GM23338 (cell line): ENCODE results near the gene GRM4. TPM values are rescaled to one million over a fixed set of nuclear protein-coding genes. Genes with fewer than 3 reads are reported as not detected.

Source experiments
- ATAC-seq: fragments of 200-7000 bp; cut with Tn5 transposase; 3 replicates; pipeline ENCODE4 v1.9.1; 2020
- DNase-seq: peaks from one replicate; pipeline ENCODE4 v3.0.0-alpha.2; 2015; ENCODE audit warnings: low spot score
- H2AFZ ChIP-seq: fragments of 200-600 bp; sonication (generic); 2 replicates; pipeline ENCODE4 v1.8.0; 2016; ENCODE audit warnings: antibody characterized with exemption, mild to moderate bottlenecking, moderate library complexity
- H3F3A ChIP-seq: fragments of 200-600 bp; sonication (generic); replicated peaks from 2 replicates; pipeline ENCODE4 v1.8.0; 2017; ENCODE audit warnings: antibody characterized with exemption, mixed run types, low read depth
- H3K27ac ChIP-seq: fragments of 200-600 bp; sonication (generic); 2 replicates; pipeline ENCODE4 v1.6.1; 2016; ENCODE audit warnings: low read depth
- H3K27me3 ChIP-seq: fragments of 200-600 bp; sonication (generic); 2 replicates; pipeline ENCODE4 v1.8.0; 2016; ENCODE audit warnings: mild to moderate bottlenecking, mixed run types, moderate library complexity; ENCODE audit not compliant: insufficient read depth
- H3K36me3 ChIP-seq: fragments of 200-600 bp; sonication (generic); 2 replicates; pipeline ENCODE4 v1.8.0; 2016; ENCODE audit warnings: mild to moderate bottlenecking; ENCODE audit not compliant: insufficient read depth
- H3K4me1 ChIP-seq: fragments of 200-600 bp; sonication (generic); 2 replicates; pipeline ENCODE4 v1.8.0; 2016; ENCODE audit warnings: mild to moderate bottlenecking, moderate library complexity; ENCODE audit not compliant: insufficient read depth
- H3K4me2 ChIP-seq: fragments of 200-600 bp; sonication (generic); 2 replicates; pipeline ENCODE4 v1.7.1; 2017; ENCODE audit warnings: mixed run types
- H3K4me3 ChIP-seq: fragments of 200-600 bp; sonication (generic); 2 replicates; pipeline ENCODE4 v1.6.1; 2016; ENCODE audit warnings: mixed run types
- H3K79me2 ChIP-seq: fragments of 200-600 bp; sonication (generic); replicated peaks from 2 replicates; pipeline ENCODE4 v1.8.0; 2017; ENCODE audit warnings: mild to moderate bottlenecking; ENCODE audit not compliant: insufficient read depth
- H3K9me2 ChIP-seq: fragments of 200-600 bp; sonication (generic); 2 replicates; pipeline ENCODE4 v1.8.0; 2017; ENCODE audit not compliant: insufficient read depth
- H4K20me1 ChIP-seq: fragments of 200-600 bp; sonication (generic); replicated peaks from 2 replicates; pipeline ENCODE4 v1.8.0; 2017; ENCODE audit warnings: mild to moderate bottlenecking; ENCODE audit not compliant: insufficient read depth
- H3K27ac Mint-ChIP-seq: 2 replicates; pipeline ENCODE4 v1.8.0; 2020; ENCODE audit warnings: inconsistent platforms, mild to moderate bottlenecking, moderate library complexity, mixed read lengths
- H3K27me3 Mint-ChIP-seq: 3 replicates; pipeline ENCODE4 v1.8.0; 2022; ENCODE audit warnings: low read depth, mild to moderate bottlenecking, moderate library complexity, mixed read lengths, inconsistent platforms; ENCODE audit not compliant: insufficient read depth, poor library complexity
- H3K36me3 Mint-ChIP-seq: 3 replicates; pipeline ENCODE4 v1.8.0; 2021; ENCODE audit warnings: low read depth, mild to moderate bottlenecking, inconsistent platforms, moderate library complexity, mixed read lengths
- H3K4me1 Mint-ChIP-seq: 3 replicates; pipeline ENCODE4 v1.8.0; 2020; ENCODE audit warnings: mild to moderate bottlenecking, inconsistent platforms, mixed read lengths
- H3K4me3 Mint-ChIP-seq: 3 replicates; pipeline ENCODE4 v1.8.0; 2021; ENCODE audit warnings: moderate library complexity, mild to moderate bottlenecking, inconsistent platforms, mixed read lengths
- H3K9me3 Mint-ChIP-seq: 3 replicates; pipeline ENCODE4 v1.8.0; 2020; ENCODE audit warnings: moderate library complexity, mild to moderate bottlenecking, inconsistent platforms, mixed read lengths
- EZH2 ChIP-seq: fragments of 200-600 bp; sonication (generic); IDR thresholded peaks from one replicate; pipeline ENCODE4 v1.8.0; 2017; ENCODE audit warnings: antibody characterized with exemption, mild to moderate bottlenecking, low read depth; ENCODE audit not compliant: unreplicated experiment
- EZH2phosphoT487 ChIP-seq: fragments of 200-600 bp; sonication (generic); IDR thresholded peaks from one replicate; pipeline ENCODE4 v1.8.1; 2018; ENCODE audit warnings: antibody characterized with exemption; ENCODE audit not compliant: unreplicated experiment
- NANOG ChIP-seq: IDR thresholded peaks from 2 replicates; pipeline ENCODE4 v1.6.1; 2016; ENCODE audit warnings: antibody characterized with exemption, borderline replicate concordance
- STAT1 ChIP-seq: IDR thresholded peaks from one replicate; pipeline ENCODE4 v1.6.1; 2016; ENCODE audit warnings: antibody characterized with exemption; ENCODE audit not compliant: unreplicated experiment
- polyA plus RNA-seq: library from polyadenylated mRNA; unstranded; fragments of >200 nt; fragmentation: Nextera tagmentation; extraction: Ambion mirVana; gene quantifications from 2 replicates; pipeline ENCODE4 v1.2.1, GENCODE V29; 2016
- total RNA-seq: library from RNA; depleted of rRNA; stranded (reverse); fragments of >200 nt; shearing (Covaris generic); gene quantifications from 2 replicates; pipeline ENCODE4 v1.2.3, GENCODE V29; 2014
- TF ChIP-seq, protein P1 (sequence below): IDR thresholded peaks from 2 replicates; pipeline ENCODE4 v1.6.1; 2016; ENCODE audit warnings: antibody characterized with exemption
- TF ChIP-seq, protein P2 (sequence below), 2 experiments: fragments of 200-600 bp in 1 of 2; sonication (generic) in 1 of 2; conservative IDR thresholded peaks; 2 replicates each; pipeline versions ENCODE4 v1.5.1 to v1.6.1; 2016 to 2017; ENCODE audit warnings: antibody characterized with exemption in 2 of 2, low read depth in 2 of 2, mild to moderate bottlenecking in 2 of 2, moderate library complexity in 1 of 2
- TF ChIP-seq, protein P3 (sequence below): IDR thresholded peaks from one replicate; pipeline ENCODE4 v1.6.1; 2018; ENCODE audit warnings: antibody characterized with exemption; ENCODE audit not compliant: unreplicated experiment

The GRM4 gene
- total and polyA plus RNA-seq, 2 experiments from 2014 or later, result 7.0 to 30.6 TPM

- ATAC-seq (peak; percentile 39), DNase-seq (no peak)
- peaks cover 22% of the 10 kb centered on the region for H3K4me1 Mint-ChIP-seq
Observed at GRCh38 chr6:34047913-34048867, 97.7 kb downstream of the GRM4 start.

GRCh38 chr6:34046617-34047016 lies 99.3 kb downstream of the GRM4 start:
- 0 out of 2 replicates have a peak, but pooled peaks cover 3% of the 10 kb centered on the region for H3K4me1 ChIP-seq
- peaks cover 23% of the 10 kb centered on the region for H3K4me1 Mint-ChIP-seq
- H3K9me2 ChIP-seq, result no peaks in the 10 kb centered on the region
- H3K27me3 Mint-ChIP-seq, result peaks cover 3% of the 10 kb centered on the region
- no peaks in the 10 kb centered on the region; the same call in 2 of the 3 replicates for H3K9me3 Mint-ChIP-seq
- H2AFZ ChIP-seq, result no peak overlapping the region
- H3K27ac Mint-ChIP-seq, result no peak overlapping the region
- DNase-seq, result no peak
- no peak for ATAC-seq
- no peaks in the 10 kb centered on the region for H3K27me3 ChIP-seq
- no peak overlapping the region for H3K4me3 Mint-ChIP-seq
- H3K4me3 ChIP-seq, result no peak overlapping the region
- H4K20me1 ChIP-seq, result no peaks in the 10 kb centered on the region
- no peaks in the 10 kb centered on the region for H3K79me2 ChIP-seq
- H3K36me3 ChIP-seq, result no peaks in the 10 kb centered on the region
- no peak overlapping the region for H3K27ac ChIP-seq
- peaks cover 13% of the 10 kb centered on the region for H3F3A ChIP-seq
- no peak overlapping the region for H3K4me2 ChIP-seq
- H3K36me3 Mint-ChIP-seq, result no peaks in the 10 kb centered on the region
- TF ChIP-seq, protein P1, sequence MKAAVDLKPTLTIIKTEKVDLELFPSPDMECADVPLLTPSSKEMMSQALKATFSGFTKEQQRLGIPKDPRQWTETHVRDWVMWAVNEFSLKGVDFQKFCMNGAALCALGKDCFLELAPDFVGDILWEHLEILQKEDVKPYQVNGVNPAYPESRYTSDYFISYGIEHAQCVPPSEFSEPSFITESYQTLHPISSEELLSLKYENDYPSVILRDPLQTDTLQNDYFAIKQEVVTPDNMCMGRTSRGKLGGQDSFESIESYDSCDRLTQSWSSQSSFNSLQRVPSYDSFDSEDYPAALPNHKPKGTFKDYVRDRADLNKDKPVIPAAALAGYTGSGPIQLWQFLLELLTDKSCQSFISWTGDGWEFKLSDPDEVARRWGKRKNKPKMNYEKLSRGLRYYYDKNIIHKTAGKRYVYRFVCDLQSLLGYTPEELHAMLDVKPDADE, result no peak
- no peak for TF ChIP-seq NANOG
- TF ChIP-seq, protein P2, sequence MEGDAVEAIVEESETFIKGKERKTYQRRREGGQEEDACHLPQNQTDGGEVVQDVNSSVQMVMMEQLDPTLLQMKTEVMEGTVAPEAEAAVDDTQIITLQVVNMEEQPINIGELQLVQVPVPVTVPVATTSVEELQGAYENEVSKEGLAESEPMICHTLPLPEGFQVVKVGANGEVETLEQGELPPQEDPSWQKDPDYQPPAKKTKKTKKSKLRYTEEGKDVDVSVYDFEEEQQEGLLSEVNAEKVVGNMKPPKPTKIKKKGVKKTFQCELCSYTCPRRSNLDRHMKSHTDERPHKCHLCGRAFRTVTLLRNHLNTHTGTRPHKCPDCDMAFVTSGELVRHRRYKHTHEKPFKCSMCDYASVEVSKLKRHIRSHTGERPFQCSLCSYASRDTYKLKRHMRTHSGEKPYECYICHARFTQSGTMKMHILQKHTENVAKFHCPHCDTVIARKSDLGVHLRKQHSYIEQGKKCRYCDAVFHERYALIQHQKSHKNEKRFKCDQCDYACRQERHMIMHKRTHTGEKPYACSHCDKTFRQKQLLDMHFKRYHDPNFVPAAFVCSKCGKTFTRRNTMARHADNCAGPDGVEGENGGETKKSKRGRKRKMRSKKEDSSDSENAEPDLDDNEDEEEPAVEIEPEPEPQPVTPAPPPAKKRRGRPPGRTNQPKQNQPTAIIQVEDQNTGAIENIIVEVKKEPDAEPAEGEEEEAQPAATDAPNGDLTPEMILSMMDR (conservative IDR thresholded peaks at IDR 0.05; ENCODE audit: low read depth in 2 of 2), result no peak
- TF ChIP-seq, protein P3, sequence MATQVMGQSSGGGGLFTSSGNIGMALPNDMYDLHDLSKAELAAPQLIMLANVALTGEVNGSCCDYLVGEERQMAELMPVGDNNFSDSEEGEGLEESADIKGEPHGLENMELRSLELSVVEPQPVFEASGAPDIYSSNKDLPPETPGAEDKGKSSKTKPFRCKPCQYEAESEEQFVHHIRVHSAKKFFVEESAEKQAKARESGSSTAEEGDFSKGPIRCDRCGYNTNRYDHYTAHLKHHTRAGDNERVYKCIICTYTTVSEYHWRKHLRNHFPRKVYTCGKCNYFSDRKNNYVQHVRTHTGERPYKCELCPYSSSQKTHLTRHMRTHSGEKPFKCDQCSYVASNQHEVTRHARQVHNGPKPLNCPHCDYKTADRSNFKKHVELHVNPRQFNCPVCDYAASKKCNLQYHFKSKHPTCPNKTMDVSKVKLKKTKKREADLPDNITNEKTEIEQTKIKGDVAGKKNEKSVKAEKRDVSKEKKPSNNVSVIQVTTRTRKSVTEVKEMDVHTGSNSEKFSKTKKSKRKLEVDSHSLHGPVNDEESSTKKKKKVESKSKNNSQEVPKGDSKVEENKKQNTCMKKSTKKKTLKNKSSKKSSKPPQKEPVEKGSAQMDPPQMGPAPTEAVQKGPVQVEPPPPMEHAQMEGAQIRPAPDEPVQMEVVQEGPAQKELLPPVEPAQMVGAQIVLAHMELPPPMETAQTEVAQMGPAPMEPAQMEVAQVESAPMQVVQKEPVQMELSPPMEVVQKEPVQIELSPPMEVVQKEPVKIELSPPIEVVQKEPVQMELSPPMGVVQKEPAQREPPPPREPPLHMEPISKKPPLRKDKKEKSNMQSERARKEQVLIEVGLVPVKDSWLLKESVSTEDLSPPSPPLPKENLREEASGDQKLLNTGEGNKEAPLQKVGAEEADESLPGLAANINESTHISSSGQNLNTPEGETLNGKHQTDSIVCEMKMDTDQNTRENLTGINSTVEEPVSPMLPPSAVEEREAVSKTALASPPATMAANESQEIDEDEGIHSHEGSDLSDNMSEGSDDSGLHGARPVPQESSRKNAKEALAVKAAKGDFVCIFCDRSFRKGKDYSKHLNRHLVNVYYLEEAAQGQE, result no peak
- TF ChIP-seq EZH2, result no peak

More at GRCh38 chr6:34047913-34048867, 97.7 kb downstream of the GRM4 start:
- peaks cover 13% of the 10 kb centered on the region for H3F3A ChIP-seq
- no peak overlapping the region for H3K4me3 ChIP-seq
- Mint-ChIP-seq H3K27me3 (peaks cover 8% of the 10 kb centered on the region), H3K9me3 (no peaks in the 10 kb centered on the region; the same call in 2 of the 3 replicates), H3K27ac (no peak overlapping the region), H3K4me3 (no peak overlapping the region), H3K36me3 (no peaks in the 10 kb centered on the region)
- no peaks in the 10 kb centered on the region for H3K79me2 ChIP-seq
- TF ChIP-seq, protein P2 (conservative IDR thresholded peaks at IDR 0.05; ENCODE audit: low read depth in 2 of 2), result no peak
- TF ChIP-seq EZH2phosphoT487 (no peak), STAT1 (no peak)
- no peaks in the 10 kb centered on the region for H4K20me1 ChIP-seq
- H3K36me3 ChIP-seq, result no peaks in the 10 kb centered on the region
- H3K4me1 ChIP-seq, result peaks cover 7% of the 10 kb centered on the region
- no peaks in the 10 kb centered on the region for H3K9me2 ChIP-seq
- H3K27me3 ChIP-seq, result no peaks in the 10 kb centered on the region
- no peak overlapping the region for H2AFZ ChIP-seq
- no peak overlapping the region for H3K4me2 ChIP-seq
- no peak overlapping the region for H3K27ac ChIP-seq
